IMR-90 (cell line): ENCODE measurements around the gene GBF1. TPM values are rescaled to one million over a fixed set of nuclear protein-coding genes. Genes with fewer than 3 reads are reported as not detected.

Experiments used
- ATAC-seq: fragments of 200-7000 bp; cut with Tn5 transposase; 2 replicates; pipeline ENCODE4 v1.9.1; 2020; ENCODE audit warnings: low read depth, mild to moderate bottlenecking, moderate library complexity
- BruUV-seq: library from RNA; stranded (reverse); fragments of 400-500 nt; replicated peaks from 2 replicates; lab custom pipeline; 2021; lab: Mats Ljungman, UMichigan
- CTCF ChIA-PET: fragments of 300-600 bp; formaldehyde crosslinking; extraction: SDS; loops from one replicate; lab custom pipeline; 2021; ENCODE audit warnings: antibody characterized with exemption; lab: Yijun Ruan, JAX
- POLR2A ChIA-PET: fragments of 300-600 bp; sonication (Branson Sonifier 250); formaldehyde crosslinking; loops from one replicate; lab custom pipeline; 2022; ENCODE audit warnings: antibody characterized with exemption; ENCODE audit not compliant: unreplicated experiment; lab: Charles Lee
- DNase-seq: peaks from one replicate; pipeline ENCODE4 v3.0.0; 2013
- H2AFZ ChIP-seq: replicated peaks from 2 replicates; pipeline ENCODE3; 2013; ENCODE audit warnings: low read length, mild to moderate bottlenecking; ENCODE audit not compliant: poor library complexity
- H2AK5ac ChIP-seq: 2 replicates; pipeline ENCODE4 v1.6.1; 2013; ENCODE audit warnings: low read depth, low read length, inconsistent platforms
- H2AK9ac ChIP-seq: replicated peaks from 2 replicates; pipeline ENCODE3; 2013; ENCODE audit warnings: mild to moderate bottlenecking, low read depth, low read length, moderate library complexity; ENCODE audit not compliant: poor library complexity
- H2BK120ac ChIP-seq: 2 replicates; pipeline ENCODE4 v1.6.1; 2013; ENCODE audit warnings: low read depth, low read length, inconsistent platforms
- H2BK15ac ChIP-seq: 3 replicates; pipeline ENCODE4 v1.6.1; 2013; ENCODE audit warnings: low read depth, low read length, inconsistent platforms
- H2BK20ac ChIP-seq: 2 replicates; pipeline ENCODE4 v1.6.1; 2013; ENCODE audit warnings: low read depth, mild to moderate bottlenecking, inconsistent platforms, low read length, moderate library complexity
- H2BK5ac ChIP-seq: 2 replicates; pipeline ENCODE4 v1.6.1; 2013; ENCODE audit warnings: mild to moderate bottlenecking, low read depth, low read length, inconsistent platforms; ENCODE audit not compliant: poor library complexity, severe bottlenecking
- H3K14ac ChIP-seq: replicated peaks from 2 replicates; pipeline ENCODE4 v1.6.1; 2013; ENCODE audit warnings: low read depth, low read length, inconsistent platforms
- H3K18ac ChIP-seq: 2 replicates; pipeline ENCODE4 v1.6.1; 2013; ENCODE audit warnings: low read depth, low read length, control low read depth
- H3K23ac ChIP-seq: 2 replicates; pipeline ENCODE4 v1.6.1; 2013; ENCODE audit warnings: low read depth, low read length, inconsistent platforms
- H3K27ac ChIP-seq: 2 replicates; pipeline ENCODE4 v1.5.1; 2013; ENCODE audit warnings: mild to moderate bottlenecking, control low read depth, low read length; ENCODE audit not compliant: insufficient read depth
- H3K27me3 ChIP-seq: 2 replicates; pipeline ENCODE4 v1.6.1; 2013; ENCODE audit warnings: low read length; ENCODE audit not compliant: control insufficient read depth, insufficient read depth
- H3K36me3 ChIP-seq: 2 replicates; pipeline ENCODE4 v1.6.1; 2013; ENCODE audit warnings: low read length, mixed read lengths; ENCODE audit not compliant: control insufficient read depth, insufficient read depth
- H3K4ac ChIP-seq: 2 replicates; pipeline ENCODE4 v1.6.1; 2013; ENCODE audit warnings: low read depth, low read length, inconsistent platforms
- H3K4me1 ChIP-seq: 2 replicates; pipeline ENCODE4 v1.6.1; 2013; ENCODE audit warnings: low read length, mixed read lengths; ENCODE audit not compliant: control insufficient read depth, insufficient read depth
- H3K4me2 ChIP-seq: 2 replicates; pipeline ENCODE4 v1.6.1; 2013; ENCODE audit warnings: low read depth, mild to moderate bottlenecking, control low read depth, low read length, moderate library complexity
- H3K4me3 ChIP-seq: 2 replicates; pipeline ENCODE4 v1.5.1; 2013; ENCODE audit warnings: low read depth, mild to moderate bottlenecking, control low read depth, low read length, moderate library complexity; ENCODE audit not compliant: insufficient read depth
- H3K56ac ChIP-seq: 2 replicates; pipeline ENCODE4 v1.6.1; 2013; ENCODE audit warnings: low read length, inconsistent platforms; ENCODE audit not compliant: insufficient read depth; ENCODE audit errors: extremely low read depth
- H3K79me1 ChIP-seq, 2 experiments: 2 replicates each; pipeline ENCODE4 v1.6.1; 2013; ENCODE audit warnings: low read length in 2 of 2, inconsistent platforms in 1 of 2, low read depth in 1 of 2
- H3K9ac ChIP-seq: 2 replicates; pipeline ENCODE4 v1.6.1; 2013; ENCODE audit warnings: low read depth, low read length, control low read depth
- H3K9me1 ChIP-seq: 2 replicates; pipeline ENCODE4 v1.6.1; 2013; ENCODE audit warnings: low read length, inconsistent platforms; ENCODE audit not compliant: insufficient read depth
- H3K9me3 ChIP-seq: 2 replicates; pipeline ENCODE4 v1.6.1; 2013; ENCODE audit warnings: low read length; ENCODE audit not compliant: control insufficient read depth, insufficient read depth
- H4K20me1 ChIP-seq: 2 replicates; pipeline ENCODE4 v1.6.1; 2013; ENCODE audit warnings: low read length, inconsistent platforms; ENCODE audit not compliant: insufficient read depth
- H4K5ac ChIP-seq: 2 replicates; pipeline ENCODE4 v1.6.1; 2013; ENCODE audit warnings: mild to moderate bottlenecking, low read depth, low read length, control low read depth
- H4K8ac ChIP-seq, 2 experiments: 2 replicates each; pipeline ENCODE4 v1.6.1; 2013; ENCODE audit warnings: low read depth in 2 of 2, low read length in 2 of 2, control low read depth in 1 of 2, inconsistent platforms in 1 of 2
- H4K91ac ChIP-seq: 2 replicates; pipeline ENCODE4 v1.6.1; 2013; ENCODE audit warnings: low read depth, low read length, inconsistent platforms; ENCODE audit not compliant: insufficient read depth
- BHLHE40 ChIP-seq: fragments of 150-350 bp; IDR thresholded peaks from 2 replicates; pipeline ENCODE4 v1.6.1; 2016; ENCODE audit warnings: mild to moderate bottlenecking, low read depth, low read length
- CEBPB ChIP-seq: IDR thresholded peaks from 2 replicates; pipeline ENCODE4 v1.6.1; 2012; ENCODE audit warnings: low read depth, low read length, improper control_type of control experiment
- CHD1 ChIP-seq: IDR thresholded peaks from 2 replicates; pipeline ENCODE4 v1.6.1; 2012; ENCODE audit warnings: low read depth, low read length, improper control_type of control experiment
- MAFK ChIP-seq: IDR thresholded peaks from 2 replicates; pipeline ENCODE4 v1.6.1; 2012; ENCODE audit warnings: low read depth, low read length, improper control_type of control experiment
- MAZ ChIP-seq: IDR thresholded peaks from 2 replicates; pipeline ENCODE4 v1.6.1; 2012; ENCODE audit warnings: low read depth, mild to moderate bottlenecking, low read length, improper control_type of control experiment, moderate library complexity, borderline replicate concordance
- MXI1 ChIP-seq: IDR thresholded peaks from 2 replicates; pipeline ENCODE4 v1.6.1; 2012; ENCODE audit warnings: low read depth, mild to moderate bottlenecking, low read length, moderate library complexity, borderline replicate concordance
- POLR2A ChIP-seq: IDR thresholded peaks from 2 replicates; pipeline ENCODE4 v1.6.1; 2012; ENCODE audit warnings: mild to moderate bottlenecking, low read depth, low read length
- RAD21 ChIP-seq: IDR thresholded peaks from 2 replicates; pipeline ENCODE4 v1.6.1; 2012; ENCODE audit warnings: low read length, improper control_type of control experiment
- SMC3 ChIP-seq: fragments of 150-350 bp; IDR thresholded peaks from 2 replicates; pipeline ENCODE4 v1.6.1; 2016; ENCODE audit warnings: low read depth, mild to moderate bottlenecking, antibody characterized with exemption, low read length, moderate library complexity
- WGBS, 2 experiments: methylation state at CpG; one replicate each; pipeline versions ENCODE4 v1.1.5 to v1.1.7; 2013; ENCODE audit warnings: missing lambda C conversion rate in 2 of 2; ENCODE audit not compliant: insufficient read length in 1 of 2; ENCODE audit errors: extremely low coverage in 2 of 2; 5-methylcytosine and 5-hydroxymethylcytosine counted together
- dilution Hi-C: fragments of 300-500 bp; cut with HindIII; formaldehyde crosslinking; loops from one replicate; pipeline ENCODE4 v1.14.3; 2018; ENCODE audit warnings: low sequenced_read_pairs; ENCODE audit not compliant: unreplicated experiment
- in situ Hi-C: fragments of 300-500 bp; cut with MboI; formaldehyde crosslinking; loops from 3 replicates; pipeline ENCODE4 v1.14.3; 2019; ENCODE audit warnings: low sequenced_read_pairs, inconsistent platforms, mixed read lengths
- intact Hi-C: fragments of 100-400 bp; cut with micrococcal nuclease; formaldehyde crosslinking; loops from 2 replicates; pipeline ENCODE4 v1.10.0; 2022
- polyA plus RNA-seq, 3 experiments: library from polyadenylated mRNA; depleted of rRNA; stranded (reverse); fragments of >200 nt; gene quantifications; 2 replicates each; pipeline ENCODE4 v1.2.3, GENCODE V29; 2012; ENCODE audit warnings: low replicate concordance in 1 of 3
- total RNA-seq: library from RNA; depleted of rRNA; stranded (reverse); fragments of >200 nt; gene quantifications from 2 replicates; pipeline ENCODE4 v1.2.3, GENCODE V29; 2012
- TF ChIP-seq, protein P1 (sequence below): fragments of 150-350 bp; IDR thresholded peaks from 2 replicates; pipeline ENCODE4 v1.6.1; 2016; ENCODE audit warnings: low read depth, mild to moderate bottlenecking, low read length, moderate library complexity, borderline replicate concordance

GBF1 gene
- total and polyA plus RNA-seq, 2 of the 4 experiments (the other 2 are of a cell fraction), result 38.7 to 40.1 TPM

DNA sequence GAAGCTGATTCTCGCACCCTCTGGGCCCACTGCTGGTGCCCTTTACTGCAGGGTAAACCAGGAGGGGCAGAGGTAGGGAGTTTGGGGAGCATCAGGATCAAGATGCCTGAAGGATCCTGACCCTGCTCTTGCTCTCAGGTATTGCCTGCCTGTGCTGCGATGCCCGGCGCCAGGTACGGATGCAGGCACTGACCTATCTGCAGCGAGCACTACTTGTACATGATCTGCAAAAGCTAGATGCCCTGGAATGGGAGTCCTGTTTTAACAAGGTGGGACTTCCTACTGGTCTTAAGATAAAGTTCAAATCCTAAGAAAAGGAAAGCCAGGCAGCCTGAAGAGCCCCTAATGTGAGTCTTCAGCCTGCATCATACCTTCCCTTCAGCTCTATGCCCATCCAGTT is 134.1 kb downstream of the GBF1 start:
- H3K4me3 ChIP-seq, result no peak overlapping the region
- no peak overlapping the region for H4K8ac ChIP-seq
- H2BK15ac ChIP-seq, result no peak overlapping the region
- DNase-seq, result no peak
- H3K4ac ChIP-seq, result no peak overlapping the region
- H2BK20ac ChIP-seq, result no peak overlapping the region
- H3K79me1 ChIP-seq, result no peaks in the 10 kb centered on the region; a peak in 1 of 4 replicates
- no peak overlapping the region for H2AK9ac ChIP-seq
- H3K4me1 ChIP-seq, result no peaks in the 10 kb centered on the region
- H3K27ac ChIP-seq, result no peak overlapping the region
- POLR2A ChIA-PET, result no interaction called here
- no peak overlapping the region for H2BK120ac ChIP-seq
- H4K5ac ChIP-seq, result no peak overlapping the region
- 0 out of 2 replicates have a peak, but pooled peaks cover 4% of the 10 kb centered on the region for H4K20me1 ChIP-seq
- H2AK5ac ChIP-seq, result no peak overlapping the region
- H2BK5ac ChIP-seq, result no peak overlapping the region
- peaks cover 65% of the 10 kb centered on the region for H3K36me3 ChIP-seq
- H3K18ac ChIP-seq, result no peak overlapping the region
- H3K9me3 ChIP-seq, result no peaks in the 10 kb centered on the region
- no peaks in the 10 kb centered on the region for H3K9me1 ChIP-seq
- H3K4me2 ChIP-seq, result no peak overlapping the region
- H3K27me3 ChIP-seq, result no peaks in the 10 kb centered on the region
- H2AFZ ChIP-seq, result no peak overlapping the region
- no peak overlapping the region for H3K9ac ChIP-seq
- BruUV-seq, result no TSS peak
- no CpG with 5 or more reads among the region's 6 CpGs for WGBS, 2 experiments
- in situ Hi-C loops (no loop called here), intact Hi-C loops (no loop called here), dilution Hi-C loops (no loop called here)
- H4K91ac ChIP-seq, result no peak overlapping the region
- TF ChIP-seq POLR2A (no peak), CEBPB (no peak), MAZ (no peak), SMC3 (no peak), MXI1 (no peak), CHD1 (no peak), MAFK (no peak), RAD21 (no peak), BHLHE40 (no peak)
- TF ChIP-seq, protein P1, sequence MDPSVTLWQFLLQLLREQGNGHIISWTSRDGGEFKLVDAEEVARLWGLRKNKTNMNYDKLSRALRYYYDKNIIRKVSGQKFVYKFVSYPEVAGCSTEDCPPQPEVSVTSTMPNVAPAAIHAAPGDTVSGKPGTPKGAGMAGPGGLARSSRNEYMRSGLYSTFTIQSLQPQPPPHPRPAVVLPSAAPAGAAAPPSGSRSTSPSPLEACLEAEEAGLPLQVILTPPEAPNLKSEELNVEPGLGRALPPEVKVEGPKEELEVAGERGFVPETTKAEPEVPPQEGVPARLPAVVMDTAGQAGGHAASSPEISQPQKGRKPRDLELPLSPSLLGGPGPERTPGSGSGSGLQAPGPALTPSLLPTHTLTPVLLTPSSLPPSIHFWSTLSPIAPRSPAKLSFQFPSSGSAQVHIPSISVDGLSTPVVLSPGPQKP, result no peak
- no peak overlapping the region for H3K23ac ChIP-seq
- H3K14ac ChIP-seq, result no peak overlapping the region
- ATAC-seq, result no peak
- no peak overlapping the region for H3K56ac ChIP-seq
- CTCF ChIA-PET, result no interaction called here
